Measurements from ENCODE around the gene APOBEC3A. TPM values are rescaled to one million over a fixed set of nuclear protein-coding genes. Genes with fewer than 3 reads are reported as not detected.

The APOBEC3A gene
- total and polyA plus RNA-seq, 2 of the 13 experiments (the other 11 are each of a cell fraction or from before 2014, with no cell fraction given): not detected

GRCh38 chr22:38949889-38950405 lies 7.5 kb upstream of the APOBEC3A start:
- CTCF ChIA-PET (ENCODE audit: low intra/inter-chr PET ratio, low total read pairs): no interaction called here
- no peaks in the 10 kb centered on the region for H3K9me3 ChIP-seq (ENCODE audit: low read length)
- no peaks in the 10 kb centered on the region for H3K79me2 ChIP-seq (ENCODE audit: insufficient read depth, low read length)
- no peak overlapping the region for H3K9ac ChIP-seq (ENCODE audit: insufficient read depth, low read depth, low read length)
- WGBS (ENCODE audit: low lambda C conversion rate): 31% methylated on average over 5 of the region's 8 CpGs
- POLR2A ChIA-PET: no interaction called here
- intact Hi-C loops (cut with micrococcal nuclease; ENCODE audit: unreplicated experiment) (no loop called here), in situ Hi-C loops (cut with HindIII; ENCODE audit: extremely low pct_ligation_motif_present, low pct_unique_long_range_greater_than_20kb) (no loop called here)
- DNase-seq (ENCODE audit: low spot score) (no peak), FAIRE-seq (no peak), ATAC-seq (no peak)
- no peaks in the 10 kb centered on the region for H3K36me3 ChIP-seq (replicated peaks in 1 of 2; ENCODE audit: control insufficient read depth in 1 of 2, insufficient read depth in 2 of 2, low read length in 2 of 2)
- H2AFZ ChIP-seq (ENCODE audit: low read length): no peak overlapping the region
- H3K27ac ChIP-seq (ENCODE audit: extremely low read length, insufficient read depth, low read length): no peak overlapping the region
- peaks cover 1 to 61% of the 10 kb centered on the region in 2 experiments for H3K27me3 ChIP-seq (ENCODE audit: control insufficient read depth in 1 of 2, insufficient read depth in 2 of 2, low read length in 2 of 2)
- no peak overlapping the region for H3K4me3 ChIP-seq (replicated peaks in 1 of 3; ENCODE audit: insufficient read depth in 1 of 3, low read depth in 2 of 3, low read length in 3 of 3)
- H4K20me1 ChIP-seq (ENCODE audit: insufficient read depth, low read length): no peaks in the 10 kb centered on the region
- no peak overlapping the region for H3K4me2 ChIP-seq (ENCODE audit: low read depth, low read length)
- BruUV-seq (replicated peaks): no TSS peak
- H3K4me1 ChIP-seq (ENCODE audit: insufficient read depth, low read length): peaks cover 6% of the 10 kb centered on the region
- TF ChIP-seq YEATS4 (CRISPR knock-in tag; IDR thresholded peaks at IDR 0.05; ENCODE audit: borderline replicate concordance) (no peak), ZSCAN20 (CRISPR knock-in tag; IDR thresholded peaks at IDR 0.05; ENCODE audit: borderline replicate concordance) (no peak), PPARG (CRISPR knock-in tag; conservative IDR thresholded peaks at IDR 0.05) (no peak), SOX6 (IDR thresholded peaks at IDR 0.05) (no peak), SOX6 (CRISPR knock-in tag; IDR thresholded peaks at IDR 0.05) (no peak), SALL2 (CRISPR knock-in tag; IDR thresholded peaks at IDR 0.05) (no peak), ZFX (CRISPR knock-in tag; IDR thresholded peaks at IDR 0.05; ENCODE audit: low read depth) (no peak), PAXIP1 (CRISPR knock-in tag; conservative IDR thresholded peaks at IDR 0.05) (no peak), HOXA3 (CRISPR knock-in tag; IDR thresholded peaks at IDR 0.05) (no peak), MIER3 (CRISPR knock-in tag; IDR thresholded peaks at IDR 0.05; ENCODE audit: borderline replicate concordance) (no peak), ZFP36 (IDR thresholded peaks at IDR 0.05; ENCODE audit: borderline replicate concordance, low read depth, low read length, partially characterized antibody) (no peak), HDAC1 (CRISPR knock-in tag; IDR thresholded peaks at IDR 0.05) (no peak), ZSCAN22 (CRISPR knock-in tag; IDR thresholded peaks at IDR 0.05) (no peak), TBX3 (IDR thresholded peaks at IDR 0.05; ENCODE audit: borderline replicate concordance) (no peak), ZNF597 (CRISPR knock-in tag; IDR thresholded peaks at IDR 0.05) (no peak), NFRKB (IDR thresholded peaks at IDR 0.05) (no peak), RERE (CRISPR knock-in tag; IDR thresholded peaks at IDR 0.05; ENCODE audit: low read depth) (no peak)
